GM15510 (cell line): ENCODE data around the gene CCDC136.

ENCODE experiments used
- POLR2A ChIP-seq: IDR thresholded peaks from 3 replicates; pipeline ENCODE4 v1.6.1; 2011; ENCODE audit warnings: borderline replicate concordance; ENCODE audit not compliant: insufficient read length; ENCODE audit errors: extremely low read depth

Gene CCDC136

GRCh38 chr7:128840326-128841170 is 48.8 kb downstream of the CCDC136 start:
- no peak for TF ChIP-seq POLR2A

DNA sequence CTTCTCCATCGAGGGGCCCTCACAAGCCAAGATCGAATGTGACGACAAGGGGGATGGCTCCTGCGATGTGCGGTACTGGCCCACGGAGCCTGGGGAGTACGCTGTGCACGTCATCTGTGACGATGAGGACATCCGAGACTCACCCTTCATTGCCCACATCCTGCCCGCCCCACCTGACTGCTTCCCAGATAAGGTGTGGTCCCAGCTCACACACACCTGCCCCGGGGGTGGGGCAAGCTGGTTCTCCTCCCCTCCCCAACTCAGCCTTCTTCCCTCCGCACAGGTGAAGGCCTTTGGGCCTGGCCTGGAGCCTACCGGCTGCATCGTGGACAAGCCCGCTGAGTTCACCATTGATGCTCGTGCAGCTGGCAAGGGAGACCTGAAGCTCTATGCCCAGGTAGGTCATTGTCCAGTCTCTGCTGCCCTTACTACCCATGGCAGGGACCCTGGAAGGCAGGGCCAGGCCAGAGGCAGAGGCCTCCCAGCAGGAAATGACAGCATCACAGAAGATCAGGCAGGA is 49.5 kb downstream of the CCDC136 start:
- TF ChIP-seq POLR2A, result no peak

- TF ChIP-seq POLR2A, result no peak
Measured at GRCh38 chr7:128841921-128842673, 50.3 kb downstream of the CCDC136 start.

- no peak for TF ChIP-seq POLR2A
Measured at GRCh38 chr7:128842674-128843641, 51.2 kb downstream of the CCDC136 start.

GRCh38 chr7:128843938-128844621 is 52.3 kb downstream of the CCDC136 start:
- TF ChIP-seq POLR2A, result no peak

GRCh38 chr7:128844777-128845311 is 53.1 kb downstream of the CCDC136 start:
- no peak for TF ChIP-seq POLR2A

DNA sequence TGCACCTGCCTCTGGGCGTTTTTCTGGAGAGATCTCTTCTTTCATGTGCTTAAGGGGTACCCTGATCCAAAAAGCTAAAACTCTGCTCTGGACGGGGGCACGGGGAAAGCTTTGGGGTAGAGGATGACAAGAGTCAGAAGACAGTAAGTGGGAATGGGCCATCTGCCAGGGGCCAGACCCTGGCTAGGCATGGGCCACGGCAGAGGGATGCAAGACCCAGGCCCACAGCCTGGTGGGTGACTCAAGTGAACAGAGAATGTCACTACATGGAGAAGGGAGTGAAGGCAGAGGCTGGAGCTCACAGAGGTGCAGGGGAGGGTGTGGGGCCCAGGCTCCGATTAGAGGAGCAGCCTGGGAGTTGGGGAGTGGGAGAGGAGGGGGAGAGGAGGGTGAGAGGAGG is 53.7 kb downstream of the CCDC136 start:
- TF ChIP-seq POLR2A, result no peak

DNA sequence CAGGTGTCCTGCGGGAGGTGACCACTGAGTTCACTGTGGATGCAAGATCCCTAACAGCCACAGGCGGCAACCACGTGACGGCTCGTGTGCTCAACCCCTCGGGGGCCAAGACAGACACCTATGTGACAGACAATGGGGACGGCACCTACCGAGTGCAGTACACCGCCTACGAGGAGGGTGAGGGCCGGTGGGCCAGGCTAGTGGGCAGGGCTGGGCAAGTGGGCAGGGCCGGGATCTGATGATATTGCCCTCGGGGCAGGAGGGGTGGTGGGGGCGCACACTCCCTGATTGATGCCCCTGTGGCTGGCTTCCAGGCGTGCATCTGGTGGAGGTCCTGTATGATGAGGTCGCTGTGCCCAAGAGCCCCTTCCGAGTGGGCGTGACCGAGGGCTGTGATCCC is 54.2 kb downstream of the CCDC136 start:
- no peak for TF ChIP-seq POLR2A

DNA sequence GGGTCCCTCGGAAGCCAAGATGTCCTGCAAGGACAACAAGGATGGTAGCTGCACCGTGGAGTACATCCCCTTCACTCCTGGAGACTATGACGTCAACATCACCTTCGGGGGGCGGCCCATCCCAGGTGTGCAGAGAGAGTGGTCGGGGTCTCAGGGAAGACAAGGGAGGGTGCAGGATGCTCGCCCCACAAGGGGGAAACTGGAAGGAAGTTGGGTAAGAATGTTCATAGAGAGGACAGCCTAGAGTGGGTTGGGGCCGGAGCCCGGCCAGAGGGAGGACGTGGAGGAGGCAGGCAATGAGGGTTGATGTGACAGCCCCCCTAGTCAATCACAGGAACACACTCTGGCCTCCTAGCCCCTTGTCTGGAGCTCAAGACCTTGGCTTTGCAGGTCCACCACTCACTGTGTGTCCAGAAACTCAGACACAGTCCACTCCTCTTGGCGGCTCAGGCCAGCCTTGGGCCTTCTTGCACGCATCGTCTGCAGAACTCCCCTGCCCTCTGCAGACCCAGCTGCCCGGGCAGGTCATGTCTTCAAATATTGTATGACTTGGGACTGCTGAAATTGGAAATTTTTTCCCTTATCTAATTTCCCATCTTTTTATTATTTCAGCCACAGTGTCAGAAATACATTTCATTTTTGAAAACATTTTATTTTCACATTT is 55.1 kb downstream of the CCDC136 start:
- no peak for TF ChIP-seq POLR2A

DNA sequence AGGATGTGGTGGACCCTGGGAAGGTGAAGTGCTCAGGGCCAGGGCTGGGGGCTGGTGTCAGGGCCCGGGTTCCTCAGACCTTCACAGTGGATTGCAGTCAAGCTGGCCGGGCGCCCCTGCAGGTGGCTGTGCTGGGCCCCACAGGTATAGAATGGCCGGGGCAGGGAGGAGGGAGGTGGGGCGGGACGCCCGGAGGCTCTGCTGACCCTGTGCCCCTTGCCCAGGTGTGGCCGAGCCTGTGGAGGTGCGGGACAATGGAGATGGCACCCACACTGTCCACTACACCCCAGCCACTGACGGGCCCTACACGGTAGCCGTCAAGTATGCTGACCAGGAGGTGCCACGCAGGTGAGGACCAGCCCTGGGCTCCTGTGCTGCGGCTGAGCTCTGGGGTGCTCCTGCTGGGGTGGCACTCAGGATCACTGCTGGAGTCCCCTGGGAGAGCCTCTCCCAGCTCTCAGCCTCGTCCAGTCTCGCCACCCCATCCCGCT is 56.0 kb downstream of the CCDC136 start:
- TF ChIP-seq POLR2A, result no peak

- no peak for TF ChIP-seq POLR2A
Measured at GRCh38 chr7:128848289-128849155, 56.8 kb downstream of the CCDC136 start.

GRCh38 chr7:128849156-128849515 is 57.4 kb downstream of the CCDC136 start:
- no peak for TF ChIP-seq POLR2A
